ENCODE data around the gene CCDC9B.

Gene CCDC9B

DNA sequence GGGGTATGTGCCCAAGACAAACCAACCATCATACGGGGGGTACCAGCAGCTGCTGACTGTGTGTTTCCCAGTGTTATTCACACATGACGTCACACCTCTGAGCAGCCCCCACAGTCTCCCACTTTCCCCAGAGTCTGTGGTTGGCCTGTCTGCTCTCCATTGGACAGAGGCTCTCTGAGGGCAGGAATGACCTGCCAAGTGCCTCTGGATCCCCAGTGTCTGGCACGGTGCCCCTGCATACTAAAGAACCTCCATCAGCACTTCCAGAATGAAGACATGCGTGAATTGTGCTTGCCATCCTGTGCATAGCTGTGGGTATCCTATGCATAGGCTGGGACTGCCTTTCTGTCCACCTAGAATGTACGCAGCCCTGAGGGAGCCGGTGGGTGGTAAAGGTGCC, 3.5 kb upstream of the CCDC9B start:
- no peak for DNase-seq

DNA sequence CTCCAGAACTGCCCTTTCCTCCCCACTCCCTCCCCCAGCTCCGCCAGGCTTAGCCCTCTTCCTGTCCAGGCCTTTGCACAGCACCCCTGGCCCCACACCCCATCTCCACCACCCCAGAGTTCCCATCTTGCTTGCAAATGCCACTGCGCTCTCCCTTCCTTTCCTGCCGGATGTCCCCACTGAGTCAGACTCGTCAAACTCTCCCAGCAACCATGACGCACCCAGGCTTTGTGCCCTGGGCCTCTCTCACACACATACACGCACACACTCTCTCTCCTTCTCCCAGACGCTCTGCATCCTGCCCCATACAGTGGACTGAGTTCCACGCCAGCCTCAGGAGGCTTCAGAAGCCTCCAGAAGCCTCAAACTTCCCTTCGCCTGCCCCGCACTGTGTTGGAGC, 2.8 kb upstream of the CCDC9B start:
- DNase-seq = no peak

DNA sequence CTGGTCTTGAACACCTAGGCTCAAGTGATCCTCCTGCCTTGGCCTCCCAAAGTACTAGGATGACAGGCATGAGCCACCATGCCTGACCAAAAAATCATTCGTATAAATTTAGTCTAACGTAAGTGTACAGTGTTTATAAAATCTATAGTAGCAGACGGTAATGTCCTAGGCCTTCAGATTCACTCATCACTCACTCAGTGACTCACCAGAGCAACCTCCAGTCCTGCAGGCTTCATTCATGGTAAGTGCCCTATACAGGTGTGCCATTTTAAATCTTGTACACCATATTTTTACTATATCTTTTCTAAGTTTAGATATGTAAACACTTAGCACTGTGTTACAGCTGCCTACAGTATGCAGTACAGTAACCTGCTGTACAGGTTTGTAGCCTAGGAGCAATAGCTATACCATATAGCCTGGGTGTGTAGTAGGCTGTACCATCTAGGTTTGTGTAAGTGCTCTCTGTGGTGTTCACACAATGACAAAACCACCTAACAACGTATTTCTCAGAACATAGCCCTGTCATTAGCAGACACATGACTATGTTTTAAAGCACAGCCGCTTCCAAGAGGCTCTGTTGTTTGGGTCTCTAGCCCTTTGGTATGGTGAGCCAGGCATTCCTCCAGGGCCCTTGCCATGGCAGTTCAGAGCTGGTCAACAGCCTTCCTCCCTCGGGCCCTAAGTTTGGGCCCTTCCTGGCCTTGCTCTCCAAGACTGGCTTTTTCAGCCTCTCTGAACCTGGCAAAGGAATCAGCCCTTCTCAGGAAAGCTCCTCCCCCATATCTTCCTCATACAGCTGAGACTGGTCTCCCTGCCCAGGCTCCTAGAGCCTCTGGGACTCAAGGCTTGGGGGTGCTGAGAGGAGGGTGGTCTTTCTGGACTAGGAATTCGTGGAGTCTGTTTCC, 1.9 kb upstream of the CCDC9B start:
- DNase-seq = no peak

DNA sequence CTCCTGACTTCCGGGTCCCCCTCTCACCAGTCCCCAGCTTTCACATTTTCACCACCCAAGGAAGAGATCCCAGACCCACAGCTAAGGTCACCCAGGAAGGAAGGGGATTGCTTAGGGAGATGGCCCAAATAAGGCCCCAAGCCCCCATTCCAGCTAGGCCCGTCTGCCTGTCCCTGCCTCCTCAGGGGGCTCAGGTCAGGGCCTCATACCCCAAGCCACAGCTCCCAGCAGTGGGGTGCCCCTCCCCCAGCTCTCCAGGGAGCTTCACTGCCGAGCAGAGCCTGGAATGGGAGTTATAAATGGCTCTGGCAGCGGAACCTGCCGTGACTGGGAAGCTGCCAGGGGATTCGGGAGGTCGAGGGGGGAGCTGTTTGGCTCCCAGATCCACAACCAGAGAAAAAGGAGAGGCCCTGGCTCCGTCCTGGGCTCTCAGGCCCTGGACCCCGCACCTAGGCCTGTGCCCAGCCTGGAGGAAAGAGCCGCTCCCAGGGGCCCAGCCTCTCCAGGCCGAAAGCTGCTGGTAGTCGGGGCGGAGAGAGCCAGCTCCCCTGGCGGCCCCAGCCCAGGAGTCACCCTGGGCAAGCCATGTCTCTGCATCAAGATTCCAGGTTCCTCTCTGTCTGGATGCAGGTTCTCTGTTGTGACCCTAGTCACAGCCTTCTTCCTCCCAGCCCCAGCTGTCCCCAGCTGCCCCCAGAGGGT, 550 bp downstream of the CCDC9B start:
- no peak for DNase-seq

DNA sequence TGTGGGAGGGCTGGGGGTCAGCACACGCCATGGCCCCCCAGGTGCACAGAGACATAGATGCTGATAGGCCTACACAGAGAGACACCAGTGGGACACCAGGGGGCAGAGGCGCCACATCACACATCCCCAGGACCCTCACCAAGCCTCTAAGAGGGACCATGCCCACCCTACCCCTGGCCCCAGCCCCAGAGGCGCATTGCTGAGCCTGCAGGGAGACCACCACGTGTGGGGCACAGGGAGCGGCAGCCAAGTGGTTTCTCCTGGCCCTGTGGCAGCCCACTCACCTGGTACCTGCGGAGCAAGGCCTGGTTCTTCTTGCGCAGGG, 1.2 kb downstream of the CCDC9B start:
- DNase-seq = no peak

DNA sequence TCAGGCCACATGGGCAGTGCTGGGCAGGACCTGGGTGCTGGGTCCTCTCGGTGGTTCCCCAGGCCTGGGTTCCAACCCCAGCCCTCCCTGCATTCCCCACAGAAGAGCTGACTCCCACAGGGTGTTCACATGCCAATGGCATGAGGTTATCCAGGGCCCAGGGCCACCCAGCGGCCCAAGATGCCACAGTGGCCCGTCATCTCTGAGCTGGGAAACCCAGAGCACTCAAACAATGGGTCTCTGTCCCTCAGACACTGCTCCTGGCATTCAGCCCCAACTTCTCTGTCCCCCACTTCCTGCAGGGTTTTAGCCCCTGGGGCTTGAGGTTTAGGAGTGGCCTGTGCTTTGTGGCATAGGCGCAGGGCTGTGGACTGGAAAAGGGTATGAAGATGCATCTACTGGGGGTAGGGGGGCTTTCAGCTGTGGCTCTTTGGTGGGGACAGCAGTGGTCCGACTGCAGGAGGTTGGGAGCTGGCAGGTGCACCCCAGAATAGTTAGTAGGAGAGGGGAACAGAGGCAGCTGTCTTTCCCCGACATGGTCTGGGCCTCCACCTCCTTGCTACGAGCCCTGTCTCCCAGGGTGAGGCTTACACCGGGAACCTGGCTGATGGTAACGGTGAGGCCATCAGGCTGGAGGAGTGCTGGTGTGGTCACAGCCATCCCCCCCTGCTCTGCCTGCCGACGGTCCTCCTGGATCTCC, 1.7 kb downstream of the CCDC9B start:
- DNase-seq = no peak

DNA sequence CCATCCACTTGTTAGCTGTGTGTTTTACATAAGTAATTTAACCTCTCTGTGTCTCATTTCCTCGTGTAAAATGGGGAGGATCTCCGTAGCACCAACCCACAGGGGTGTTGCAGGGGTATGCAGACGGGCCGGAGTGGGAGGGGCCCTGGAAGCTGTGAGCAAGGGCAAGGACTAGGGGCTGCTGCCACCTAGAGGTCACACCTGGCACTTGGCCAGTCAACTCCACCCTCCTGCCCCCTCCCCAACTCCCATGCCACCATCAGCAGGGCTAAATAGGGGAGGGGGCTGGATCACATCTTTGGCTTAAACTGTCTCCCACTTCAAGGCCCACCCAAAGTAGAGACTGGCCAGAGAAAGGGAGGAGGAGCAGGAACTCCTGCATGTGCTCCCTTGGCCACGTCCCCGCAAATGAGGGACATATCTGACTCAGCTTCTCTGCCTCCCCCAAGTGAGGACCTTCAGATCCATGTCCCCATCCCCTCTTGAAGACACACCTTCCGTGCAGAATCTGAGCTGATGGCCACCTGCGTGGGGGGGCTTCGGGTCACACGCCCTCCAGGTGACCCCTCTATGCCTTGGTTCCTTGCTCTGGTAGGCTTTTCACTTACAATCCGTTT, 2.6 kb downstream of the CCDC9B start:
- peak; percentile 82 for DNase-seq

DNA sequence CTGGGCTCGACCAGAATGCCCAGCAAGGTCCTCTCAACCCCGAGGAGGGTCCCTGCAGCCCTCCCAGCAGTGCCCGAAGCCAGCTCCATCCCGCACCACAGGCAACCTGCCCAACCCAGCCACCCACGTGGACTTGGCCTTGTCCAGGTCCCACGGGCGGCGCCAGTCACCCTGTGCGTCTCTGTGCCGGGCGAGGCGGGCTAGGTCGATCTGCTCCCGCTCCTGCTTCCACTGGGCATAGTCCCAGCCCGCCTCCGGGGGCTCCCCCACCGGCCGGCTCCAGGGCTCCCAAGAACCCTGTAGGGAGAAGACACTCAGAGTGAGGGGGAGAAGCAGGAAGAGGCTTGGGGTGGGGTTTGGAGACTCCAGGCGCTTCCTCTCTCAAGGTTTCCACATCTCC, 3.1 kb downstream of the CCDC9B start:
- no peak for DNase-seq

DNA sequence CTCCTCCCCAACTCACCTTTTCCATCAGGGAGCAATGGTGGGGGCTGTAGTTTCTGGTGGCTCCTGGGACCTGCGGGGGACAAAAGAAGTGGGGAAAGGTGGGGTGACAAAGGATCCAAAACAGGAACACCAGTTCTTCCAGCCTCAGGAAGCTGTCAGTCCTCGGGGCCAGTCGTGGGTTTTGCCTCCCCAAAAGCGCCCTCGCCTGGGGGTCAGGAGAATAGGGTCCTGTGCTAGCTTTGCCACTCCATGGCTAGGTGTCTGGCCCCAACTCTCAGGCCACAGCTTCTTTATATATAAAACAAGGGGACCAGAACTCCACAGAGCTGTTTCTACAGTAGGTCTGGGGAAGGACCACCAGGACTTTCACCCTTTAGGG, 4.0 kb downstream of the CCDC9B start:
- DNase-seq = no peak

DNA sequence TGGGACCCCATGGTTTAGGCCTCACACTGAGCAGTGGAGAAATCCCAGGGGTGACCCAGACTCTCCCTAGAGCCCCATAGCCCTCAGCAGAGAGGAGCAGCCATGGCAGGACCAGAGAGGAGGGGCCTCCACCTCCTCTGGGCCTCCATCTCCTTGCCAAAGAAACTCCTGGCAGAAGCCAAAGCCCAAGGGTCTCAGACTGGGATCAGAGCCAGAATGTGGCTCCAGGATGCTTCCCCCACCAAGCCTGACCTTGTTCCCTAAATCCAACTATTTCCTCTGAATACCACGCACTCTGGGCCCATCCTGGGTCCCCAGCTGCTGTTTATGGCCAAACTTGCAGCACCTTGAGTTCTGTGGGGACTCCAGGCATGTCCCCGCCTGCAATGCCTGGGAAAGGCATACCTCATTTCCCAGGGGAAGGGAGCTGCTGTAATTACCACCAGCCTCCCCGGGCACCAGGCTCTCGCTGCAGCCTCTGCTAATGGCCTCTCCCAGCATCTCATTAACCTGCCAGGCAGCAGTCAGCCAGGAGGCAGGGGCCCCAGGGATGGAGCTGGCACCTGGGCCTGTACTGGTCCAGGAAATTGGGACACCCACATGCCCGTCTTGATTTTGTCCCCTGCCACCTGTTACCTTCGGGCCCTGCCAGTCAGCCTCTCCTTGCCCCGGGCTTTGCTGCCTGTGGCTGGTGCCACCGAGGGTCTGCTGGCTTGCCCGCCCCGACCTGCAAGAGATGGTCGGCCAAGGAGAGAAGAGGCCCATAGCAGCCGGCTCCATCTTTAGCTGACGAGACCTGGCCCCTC, 4.6 kb downstream of the CCDC9B start:
- no peak for DNase-seq

DNA sequence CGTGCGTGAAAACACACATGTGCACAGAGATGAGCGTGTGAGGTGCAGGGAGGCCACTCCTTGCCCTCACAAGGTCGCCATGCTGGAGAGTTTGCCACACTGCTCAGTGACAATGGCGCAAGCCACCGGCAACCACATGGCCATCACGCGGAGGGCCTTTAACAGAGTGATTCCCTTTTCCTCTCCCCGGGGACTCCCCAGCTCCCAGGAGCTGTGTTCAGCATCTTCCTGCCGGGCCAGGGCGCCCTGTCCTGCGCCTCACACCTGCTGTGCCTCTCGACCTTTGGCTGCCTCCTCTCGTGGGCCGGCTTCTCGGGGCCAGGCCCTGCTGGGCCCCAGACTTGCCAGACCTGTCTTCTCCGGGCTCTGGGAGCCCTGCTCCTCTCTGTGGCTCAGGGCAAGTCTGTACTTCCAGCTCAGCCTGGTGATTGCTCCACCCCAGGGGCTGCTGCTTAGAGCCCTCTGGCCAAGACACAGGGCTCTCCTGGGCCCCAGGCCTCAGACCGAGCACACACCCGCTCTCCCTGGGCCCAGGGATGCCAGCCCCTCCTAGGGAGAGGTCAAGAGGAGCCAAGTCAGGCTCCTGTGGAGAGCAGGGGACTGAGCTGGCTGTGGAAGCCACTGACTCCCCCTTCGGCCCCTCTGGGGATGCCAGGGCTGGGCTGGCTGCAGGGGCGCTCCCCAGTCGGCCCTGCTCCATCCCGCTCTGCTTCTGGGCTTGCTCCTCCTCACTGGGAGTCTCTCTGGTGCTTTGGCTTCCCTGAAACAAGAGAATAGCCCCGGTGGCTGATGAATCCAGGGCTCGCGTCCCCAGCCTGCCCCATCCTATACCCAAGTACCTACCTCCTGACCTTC, 5.6 kb downstream of the CCDC9B start:
- no peak for DNase-seq

DNA sequence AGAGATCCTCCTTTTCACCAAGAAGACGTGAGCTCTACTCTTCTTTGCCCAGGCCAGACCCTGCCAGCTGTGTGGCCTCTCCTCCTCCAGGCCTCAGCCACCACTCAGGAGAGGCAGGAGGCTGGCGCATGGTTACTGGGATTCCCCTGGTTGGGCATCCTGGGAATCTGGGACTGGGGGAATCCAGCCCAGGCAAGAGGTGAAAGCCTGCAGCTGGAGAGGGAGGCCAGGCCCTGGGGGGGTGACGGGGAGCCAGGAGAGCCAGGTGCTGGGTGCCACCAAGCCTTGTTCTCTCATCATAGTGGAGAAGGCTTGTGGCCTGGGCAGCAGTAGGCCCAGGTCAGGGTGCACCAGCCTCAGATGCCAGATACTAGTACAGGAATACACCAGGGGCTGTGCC, 6.2 kb downstream of the CCDC9B start:
- DNase-seq = no peak

DNA sequence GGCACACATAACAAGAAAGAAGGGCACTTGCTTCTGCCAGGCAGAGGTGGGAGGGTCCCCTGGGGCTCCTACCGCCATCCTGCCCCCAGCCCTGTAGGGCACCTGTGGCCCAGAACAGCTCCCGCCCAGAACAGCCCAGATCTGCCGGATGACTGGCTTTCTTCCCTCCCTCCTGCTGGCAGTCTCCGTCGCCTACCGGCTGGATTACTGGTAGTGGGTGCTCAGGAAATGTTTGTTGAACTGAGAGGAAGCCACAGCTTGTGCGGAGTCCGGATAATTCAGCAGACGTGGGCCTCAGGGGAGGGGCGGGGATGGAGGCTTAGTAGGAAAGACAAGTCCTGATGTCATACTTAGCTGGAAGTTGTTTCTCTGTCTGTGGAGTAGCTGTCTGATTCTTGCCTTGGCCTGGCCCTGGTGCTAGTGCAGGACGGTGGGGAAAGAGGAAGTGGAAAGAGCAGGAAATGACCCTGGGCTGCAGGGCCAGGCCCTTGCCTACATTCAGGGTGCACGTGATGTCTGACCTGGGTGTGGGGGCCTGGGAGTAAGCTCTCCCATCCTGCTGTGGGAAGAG, 6.7 kb downstream of the CCDC9B start:
- peak; percentile 31 for DNase-seq

DNA sequence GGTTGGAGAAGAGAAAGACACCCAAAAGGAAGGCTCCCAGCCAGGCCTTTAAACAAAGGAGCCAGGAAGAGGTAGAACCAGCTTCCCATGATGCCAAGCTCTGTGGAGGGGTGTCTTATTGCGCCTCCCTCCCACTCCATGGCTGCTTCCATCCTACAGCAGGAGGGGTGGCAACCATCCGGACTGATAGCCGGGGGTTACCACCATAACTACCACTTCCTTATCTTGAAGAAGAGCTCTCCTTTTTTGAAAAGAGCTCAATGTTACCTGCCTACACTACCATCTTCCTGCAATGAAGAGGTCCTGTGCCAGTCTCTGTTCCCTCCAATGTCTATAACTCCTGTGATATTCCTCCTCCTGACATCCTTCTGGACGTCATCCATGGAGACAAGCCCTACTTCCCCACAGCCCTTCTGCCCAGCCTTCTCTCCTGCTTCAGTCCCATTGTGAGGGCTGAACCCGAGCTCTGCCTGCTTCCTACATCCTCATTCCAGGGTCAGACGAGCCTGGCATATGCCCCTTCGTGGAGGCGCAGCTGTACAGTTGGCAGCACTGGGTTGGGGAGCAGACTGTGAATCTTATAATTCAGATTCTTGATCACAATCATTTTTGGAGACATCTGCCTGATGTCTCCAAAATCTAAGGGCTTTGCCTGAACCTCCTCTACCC, 8.5 kb downstream of the CCDC9B start:
- DNase-seq = no peak

DNA sequence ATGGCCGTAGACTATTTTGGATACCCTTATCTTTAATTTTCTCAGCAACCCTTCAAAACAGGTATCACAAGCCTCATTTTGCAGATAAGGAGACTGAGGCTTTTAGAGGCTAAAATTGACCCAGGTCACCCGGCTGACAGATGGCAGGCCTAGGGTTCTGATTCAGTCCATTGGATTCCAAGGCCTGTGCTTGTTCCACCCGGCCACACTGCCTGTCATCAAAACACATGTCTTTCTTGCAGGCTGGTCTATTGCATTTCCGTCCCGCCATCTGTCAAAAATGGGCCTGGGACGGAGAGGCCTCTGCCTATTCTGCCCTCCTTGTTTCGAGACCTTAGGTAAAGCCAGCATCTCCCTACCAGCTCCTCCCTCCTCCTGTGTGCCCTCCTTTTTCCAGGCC, 9.1 kb downstream of the CCDC9B start:
- no peak for DNase-seq

DNA sequence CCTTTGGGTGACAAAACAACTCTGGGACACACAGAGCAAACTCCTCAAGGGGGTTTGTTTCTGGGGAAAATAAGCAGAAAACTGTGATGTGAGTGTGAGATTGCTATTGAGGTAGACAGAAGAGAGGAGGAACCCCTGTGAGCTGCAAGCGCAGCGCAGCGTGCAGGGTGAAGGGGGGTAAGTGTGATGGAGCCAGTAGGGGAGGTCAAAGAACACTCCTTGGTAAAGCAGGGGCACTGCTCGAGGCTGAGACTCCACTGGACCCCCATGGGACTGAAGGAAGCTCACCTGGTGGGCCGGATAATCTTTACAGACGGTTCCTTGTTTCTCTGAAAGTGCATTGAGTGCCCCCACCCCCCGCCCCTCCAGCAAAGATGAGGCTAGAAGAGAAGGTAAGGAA, 9.7 kb downstream of the CCDC9B start:
- no peak for DNase-seq

DNA sequence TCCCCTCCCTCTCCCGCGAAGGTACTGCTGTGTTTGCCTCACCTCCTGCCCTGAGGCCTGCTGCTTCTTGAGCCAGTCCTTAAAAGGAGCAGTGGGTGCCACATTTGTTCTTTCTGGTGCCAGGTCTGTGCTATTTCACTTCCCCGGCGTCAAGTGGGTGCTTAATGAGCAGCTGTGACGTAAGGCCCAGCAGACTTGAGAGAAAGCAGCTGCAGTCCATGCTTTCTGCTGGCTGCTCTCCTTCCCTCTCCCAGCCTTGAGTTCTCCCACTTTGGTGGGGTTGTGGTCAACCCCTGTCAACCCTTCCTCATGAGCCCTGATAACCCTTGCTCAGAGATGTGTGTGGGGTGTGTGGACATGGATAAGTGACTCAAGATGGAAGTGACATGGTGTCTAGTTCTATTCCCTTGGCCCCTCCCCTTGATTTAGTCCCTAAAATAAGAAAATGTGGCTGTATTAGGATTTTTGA, 10.3 kb downstream of the CCDC9B start:
- DNase-seq = no peak

DNA sequence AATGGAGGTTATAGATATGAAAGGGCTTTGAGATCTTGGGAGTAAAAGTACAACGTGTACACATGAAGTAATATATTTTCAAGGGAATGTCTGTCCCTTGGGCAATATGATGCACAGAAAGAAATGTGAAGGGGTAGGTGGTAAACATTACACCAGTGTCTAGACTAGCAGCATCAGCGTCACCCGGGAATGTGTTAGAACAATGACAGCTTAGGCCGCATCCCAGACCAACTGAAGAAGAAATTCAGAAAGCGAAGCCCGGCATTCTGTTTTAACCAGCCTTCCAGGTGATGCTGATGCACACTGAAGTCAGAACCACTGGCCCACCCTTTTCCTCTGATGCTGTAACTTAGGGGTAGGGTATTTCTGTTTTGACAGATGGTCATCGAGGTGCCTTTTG, 10.9 kb downstream of the CCDC9B start:
- DNase-seq = no peak

DNA sequence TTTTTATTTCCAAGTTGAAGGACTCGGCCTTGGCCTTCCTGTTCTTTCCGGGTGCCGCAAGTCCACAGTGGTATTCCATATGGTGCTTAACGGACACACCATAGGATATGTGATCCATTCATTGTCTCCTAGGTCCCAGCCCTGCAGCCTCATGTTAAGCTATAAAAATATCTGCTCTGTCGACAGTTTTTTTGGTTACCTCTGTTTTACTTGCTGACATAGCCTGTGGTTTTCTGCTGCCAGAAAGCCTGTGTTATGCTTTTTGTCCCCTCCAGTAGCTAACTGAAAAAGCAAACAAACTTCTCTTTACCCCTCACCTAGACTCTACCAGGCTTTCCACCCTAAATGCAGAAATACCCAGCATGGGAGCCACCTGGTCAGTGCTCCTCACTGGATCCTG, 12.0 kb downstream of the CCDC9B start:
- DNase-seq = no peak

DNA sequence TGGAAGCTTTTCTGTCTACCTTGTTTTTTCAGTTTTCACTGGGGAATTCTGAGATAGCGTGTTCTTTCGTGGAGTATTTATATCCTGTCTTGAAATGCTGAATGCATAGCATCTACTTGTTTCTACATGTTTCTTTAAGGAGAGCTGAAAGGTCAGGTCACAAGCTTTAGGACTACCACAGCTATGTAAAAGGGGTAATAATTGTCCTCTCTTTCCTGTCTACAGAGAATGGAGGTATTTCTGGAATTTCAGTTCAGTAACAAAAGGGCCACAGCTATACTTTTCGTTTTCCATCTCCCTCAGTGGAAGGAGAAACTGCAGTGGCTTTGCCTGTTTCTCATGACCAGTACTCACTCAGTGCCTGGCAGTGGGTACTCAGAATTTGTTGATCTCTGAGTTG, 12.6 kb downstream of the CCDC9B start:
- no peak for DNase-seq

DNA sequence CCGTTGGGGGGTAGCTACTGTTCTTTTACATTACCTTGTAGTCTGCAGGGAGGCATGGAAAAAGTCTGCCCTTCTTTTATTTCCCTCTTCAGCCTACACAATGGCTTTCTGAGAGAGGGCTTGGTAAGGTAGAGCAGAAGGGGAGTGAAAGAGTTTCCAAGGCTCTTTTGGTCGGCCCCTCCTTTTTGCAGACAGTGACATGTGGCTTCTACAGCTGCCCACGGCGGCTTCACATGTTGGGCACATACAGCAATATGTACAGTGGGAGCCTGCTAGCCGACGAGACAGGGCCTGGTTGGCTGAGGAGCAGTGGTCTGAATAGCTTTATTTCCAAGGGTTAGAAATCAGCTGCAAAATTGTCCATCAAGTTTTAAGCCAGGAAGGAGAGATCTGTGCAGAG, 13.3 kb downstream of the CCDC9B start:
- no peak for DNase-seq
